ENCODE results near the gene GNG7. TPM values are rescaled to one million over a fixed set of nuclear protein-coding genes. Genes with fewer than 3 reads are reported as not detected.

Gene GNG7
- total RNA-seq, 4 donors from 2014 or later = 2.1 to 4.3 (median 3.0) TPM

GRCh38 chr19:2641332-2641698 lies 61.2 kb downstream of the GNG7 start:
- peaks cover 18% of the 10 kb centered on the region for H3K4me1 ChIP-seq
- H3K9me3 ChIP-seq = no peaks in the 10 kb centered on the region
- H3K27ac ChIP-seq = no peak overlapping the region
- no peaks in the 10 kb centered on the region for H3K27me3 ChIP-seq
- H3K36me3 ChIP-seq = no peaks in the 10 kb centered on the region
- no peak overlapping the region for H3K4me3 ChIP-seq
- TF ChIP-seq CTCF (IDR thresholded peaks at IDR 0.05) (no peak), POLR2AphosphoS5 (IDR thresholded peaks at IDR 0.05) (no peak), POLR2A (IDR thresholded peaks at IDR 0.05) (no peak), EP300 (IDR thresholded peaks at IDR 0.05) (no peak)
- no peak for DNase-seq (ENCODE audit: low spot score in 2 of 2)
- WGBS = 89% methylated on average over 7 of the region's 7 CpGs

GRCh38 chr19:2640563-2641331 lies 61.7 kb downstream of the GNG7 start:
- no peak overlapping the region for H3K27ac ChIP-seq
- no peak for TF ChIP-seq EP300 (IDR thresholded peaks at IDR 0.05)
- TF ChIP-seq POLR2A (IDR thresholded peaks at IDR 0.05) = no peak
- no peak for TF ChIP-seq CTCF (IDR thresholded peaks at IDR 0.05)
- no peak for TF ChIP-seq POLR2AphosphoS5 (IDR thresholded peaks at IDR 0.05)
- H3K4me1 ChIP-seq = peaks cover 18% of the 10 kb centered on the region
- WGBS = 88% methylated on average over 17 of the region's 17 CpGs
- no peaks in the 10 kb centered on the region for H3K9me3 ChIP-seq
- H3K36me3 ChIP-seq = no peaks in the 10 kb centered on the region
- DNase-seq (ENCODE audit: low spot score in 2 of 2) = no peak
- H3K27me3 ChIP-seq = no peaks in the 10 kb centered on the region
- H3K4me3 ChIP-seq = no peak overlapping the region

DNA sequence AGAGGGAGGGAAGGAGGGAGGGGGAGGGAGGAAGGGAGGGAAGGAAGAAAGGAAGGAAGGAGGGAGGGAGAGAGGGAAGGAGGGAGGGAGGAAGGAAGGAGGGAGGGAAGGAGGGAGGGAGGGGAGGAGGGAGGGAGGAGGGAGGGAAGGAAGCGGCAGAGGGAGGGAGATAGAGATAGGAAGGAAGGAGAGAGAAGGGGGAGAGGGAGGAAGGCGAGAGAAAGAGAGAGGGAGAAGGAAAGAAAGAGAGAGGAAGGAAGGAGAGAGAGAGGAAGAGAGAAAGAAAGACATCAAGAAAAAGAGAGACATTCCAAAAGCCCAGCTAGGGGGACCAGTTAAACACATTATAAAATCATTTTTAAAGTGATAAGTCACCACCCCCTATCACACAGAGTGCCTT lies 62.5 kb downstream of the GNG7 start:
- H3K4me3 ChIP-seq = no peak overlapping the region
- H3K9me3 ChIP-seq = no peaks in the 10 kb centered on the region
- H3K36me3 ChIP-seq = no peaks in the 10 kb centered on the region
- peaks cover 18% of the 10 kb centered on the region for H3K4me1 ChIP-seq
- WGBS = 76% methylated on average over 2 of the region's 2 CpGs
- DNase-seq (ENCODE audit: low spot score in 2 of 2) = no peak
- TF ChIP-seq POLR2A (IDR thresholded peaks at IDR 0.05) = no peak
- no peak for TF ChIP-seq POLR2AphosphoS5 (IDR thresholded peaks at IDR 0.05)
- TF ChIP-seq EP300 (IDR thresholded peaks at IDR 0.05) = no peak
- no peak for TF ChIP-seq CTCF (IDR thresholded peaks at IDR 0.05)
- no peaks in the 10 kb centered on the region for H3K27me3 ChIP-seq
- H3K27ac ChIP-seq = no peak overlapping the region

- no peak for DNase-seq (ENCODE audit: low spot score in 2 of 2)
- Histone ChIP-seq H3K9me3 (no peaks in the 10 kb centered on the region), H3K27me3 (no peaks in the 10 kb centered on the region), H3K27ac (no peak overlapping the region), H3K4me3 (no peak overlapping the region), H3K4me1 (peaks cover 18% of the 10 kb centered on the region), H3K36me3 (no peaks in the 10 kb centered on the region)
- TF ChIP-seq EP300 (IDR thresholded peaks at IDR 0.05) (no peak), CTCF (IDR thresholded peaks at IDR 0.05) (no peak), POLR2AphosphoS5 (IDR thresholded peaks at IDR 0.05) (no peak), POLR2A (IDR thresholded peaks at IDR 0.05) (no peak)
- 36% methylated on average over 3 of the region's 3 CpGs for WGBS
These were observed 64.0 kb downstream of the GNG7 start for GRCh38 chr19:2638417-2638940.

DNA sequence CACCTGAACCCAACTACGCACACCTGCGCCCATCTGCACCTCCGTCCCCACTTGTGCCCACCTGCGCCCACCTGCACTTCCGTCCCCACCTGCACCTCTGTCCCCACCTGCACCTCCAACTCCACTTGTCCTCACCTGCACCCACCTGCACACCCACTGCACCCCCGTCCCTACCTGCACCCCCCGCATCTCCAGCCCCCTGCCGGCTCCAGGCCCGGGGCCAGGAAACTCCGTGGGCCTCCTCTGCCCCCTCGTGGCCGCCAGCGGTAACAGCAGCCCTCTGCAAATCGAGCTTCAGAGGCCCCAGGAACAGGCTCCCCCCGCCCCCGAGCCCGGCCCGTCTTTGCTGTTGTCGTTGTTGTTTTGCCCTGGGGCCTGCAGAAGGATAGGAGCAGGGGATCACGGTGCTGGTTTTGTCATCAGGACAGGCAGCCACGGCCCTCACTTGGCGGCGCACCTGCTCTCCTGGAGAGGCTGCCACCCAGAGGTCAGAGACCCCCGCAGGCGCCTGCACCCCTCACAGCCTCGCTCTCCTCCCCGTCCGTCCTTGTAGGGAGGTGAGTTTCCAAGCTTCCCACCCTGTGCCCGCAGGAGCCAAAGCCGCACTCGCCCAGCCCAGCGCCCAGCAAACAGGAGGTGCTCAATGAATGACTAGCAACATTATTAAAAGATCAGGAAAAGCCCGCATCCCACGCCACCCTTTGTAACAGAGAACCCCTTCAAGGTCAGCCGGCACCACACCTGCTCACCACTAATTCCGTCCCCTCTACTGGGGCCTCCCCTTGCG lies 65.4 kb downstream of the GNG7 start:
- DNase-seq (ENCODE audit: low spot score in 2 of 2) = no peak
- TF ChIP-seq CTCF (IDR thresholded peaks at IDR 0.05) = peak; percentile 64 to 96
- no peak for TF ChIP-seq EP300 (IDR thresholded peaks at IDR 0.05)
- no peak for TF ChIP-seq POLR2AphosphoS5 (IDR thresholded peaks at IDR 0.05)
- TF ChIP-seq POLR2A (IDR thresholded peaks at IDR 0.05) = no peak
- Histone ChIP-seq H3K36me3 (no peaks in the 10 kb centered on the region), H3K9me3 (no peaks in the 10 kb centered on the region), H3K27me3 (no peaks in the 10 kb centered on the region), H3K27ac (no peak overlapping the region), H3K4me3 (no peak overlapping the region), H3K4me1 (peaks cover 18% of the 10 kb centered on the region)
- 32% methylated on average over 17 of the region's 37 CpGs for WGBS

Data from suprapubic skin (tissue), 4 donors.